Small intestine (tissue), 7 donors: ENCODE measurements around the gene ATRAID. TPM values are rescaled to one million over a fixed set of nuclear protein-coding genes. Genes with fewer than 3 reads are reported as not detected.
A peak's percentile ranks its signal among the peaks of the same experiment; 100 is the strongest.

Experiments
- DNase-seq, 2 donors: peaks; one replicate each; pipeline versions ENCODE4 v3.0.0 to v3.0.0-alpha.2; 2013
- FAIRE-seq: peaks from 2 replicates; lab custom pipeline; 2012; peaks lifted over from hg19 to GRCh38; lab: Jason Lieb, UNC
- H3K27ac ChIP-seq, 3 donors: one replicate each; pipeline ENCODE4 v1.5.1; 2013; ENCODE audit warnings: low read length in 2 of 3, mild to moderate bottlenecking in 2 of 3, control low read depth in 1 of 3, inconsistent platforms in 1 of 3, low read depth in 1 of 3, moderate library complexity in 1 of 3
- H3K27me3 ChIP-seq, 3 donors: one replicate each; pipeline ENCODE4 v1.6.1; 2013; ENCODE audit warnings: low read length in 3 of 3, inconsistent platforms in 1 of 3; ENCODE audit not compliant: control insufficient read depth in 3 of 3, insufficient read depth in 3 of 3
- H3K36me3 ChIP-seq, 3 donors: one replicate each; pipeline ENCODE4 v1.6.1; 2013; ENCODE audit warnings: low read length in 3 of 3, inconsistent platforms in 1 of 3, low read depth in 1 of 3, mild to moderate bottlenecking in 1 of 3, moderate library complexity in 1 of 3; ENCODE audit not compliant: control insufficient read depth in 3 of 3, insufficient read depth in 2 of 3
- H3K4me1 ChIP-seq, 3 donors: one replicate each; pipeline ENCODE4 v1.6.1; 2013; ENCODE audit warnings: low read length in 2 of 3, inconsistent platforms in 1 of 3, low read depth in 1 of 3, mild to moderate bottlenecking in 1 of 3, moderate library complexity in 1 of 3; ENCODE audit not compliant: control insufficient read depth in 3 of 3, insufficient read depth in 2 of 3
- H3K4me3 ChIP-seq, 3 donors: one replicate each; pipeline ENCODE4 v1.5.1; 2013; ENCODE audit warnings: low read length in 3 of 3, control low read depth in 1 of 3, inconsistent platforms in 1 of 3, low read depth in 1 of 3, mild to moderate bottlenecking in 1 of 3, moderate library complexity in 1 of 3
- H3K9me3 ChIP-seq, 2 donors: one replicate each; pipeline ENCODE4 v1.6.1; 2013; ENCODE audit warnings: low read depth in 1 of 2, low read length in 1 of 2; ENCODE audit not compliant: control insufficient read depth in 2 of 2, insufficient read depth in 1 of 2
- WGBS, 3 donors: extraction: QIAGEN DNeasy Blood & Tissue Kit; methylation state at CpG; one replicate each; pipeline ENCODE4 v1.1.7; 2013; 5-methylcytosine and 5-hydroxymethylcytosine counted together
- polyA plus RNA-seq, 4 donors: library from polyadenylated mRNA; stranded (reverse) in 3 of 4; unstranded in 1 of 4; fragments of 200-250 nt in 3 of 4; fragments of 120-200 nt in 1 of 4; gene quantifications; one replicate each; pipeline versions ENCODE4 v1.2.1 to v1.2.3, GENCODE V29; 2013
- donor health status: healthy with polysubstance abuse.
- donor health status: control.
- donor health status: control.
- donor health status: Bipolar disorder and iron deficiency.
- donor health status: healthy.

ATRAID gene
- polyA plus RNA-seq, 4 donors = 89.2 to 151 (median 109) TPM

- 8 to 21% (median 16%) methylated on average over 21 to 22 of the region's 22 CpGs for WGBS, 3 donors
- FAIRE-seq = no peak
- peaks cover 0 to 6% (median 0%) of the 10 kb centered on the region in 3 donors for H3K4me1 ChIP-seq
- no peaks in the 10 kb centered on the region for H3K36me3 ChIP-seq
- no peak overlapping the region for H3K4me3 ChIP-seq
- DNase-seq = peak; percentile 23 to 63
- H3K27me3 ChIP-seq = peaks cover 3 to 41% (median 5%) of the 10 kb centered on the region in 3 donors
- H3K9me3 ChIP-seq = no peaks in the 10 kb centered on the region
- no peak overlapping the region for H3K27ac ChIP-seq
Measured at GRCh38 chr2:27249891-27250651, 38.2 kb downstream of the ATRAID start.

DNA sequence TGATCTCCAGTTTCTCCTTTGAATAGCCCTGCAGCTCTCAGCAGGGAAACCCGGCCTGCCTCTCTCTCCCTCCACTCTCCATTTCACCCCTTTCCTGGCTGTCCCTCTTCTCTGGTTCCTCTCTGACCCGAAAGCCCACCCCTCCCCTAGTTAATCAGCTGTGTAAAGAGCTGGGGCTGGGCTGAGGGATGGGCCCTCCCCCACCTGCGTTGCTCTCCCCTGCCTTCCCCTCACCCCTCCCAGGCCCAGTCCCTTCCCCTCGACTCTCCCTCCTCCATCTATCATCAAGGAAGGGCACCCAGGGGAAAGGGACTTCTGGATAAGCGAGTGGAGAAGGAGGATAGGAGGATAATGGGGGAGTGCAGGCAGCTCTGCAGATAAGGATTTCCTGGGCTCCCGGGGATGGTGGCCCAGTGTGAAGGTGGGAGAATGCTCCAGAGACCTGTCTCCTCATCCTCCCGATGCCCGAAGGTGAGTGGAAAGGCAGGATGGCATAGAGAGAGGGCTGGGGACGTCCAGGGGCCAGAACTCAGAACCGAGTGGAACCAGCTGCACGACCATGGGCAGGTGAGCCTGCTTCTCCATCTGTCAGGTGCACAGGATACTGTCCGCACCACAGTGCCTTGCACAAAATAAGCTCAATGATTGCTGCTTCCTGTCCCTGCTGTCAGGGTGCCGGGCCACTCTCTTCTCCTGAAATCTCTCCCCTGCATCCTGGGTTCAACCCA lies 39.0 kb downstream of the ATRAID start:
- 53 to 57% (median 53%) methylated on average over 13 of the region's 13 CpGs for WGBS, 3 donors
- Histone ChIP-seq H3K4me3 (no peak overlapping the region), H3K27ac (no peak overlapping the region), H3K9me3 (no peaks in the 10 kb centered on the region), H3K27me3 (peaks cover 5 to 46% (median 5%) of the 10 kb centered on the region in 3 donors), H3K36me3 (no peaks in the 10 kb centered on the region), H3K4me1 (peaks cover 0 to 6% (median 0%) of the 10 kb centered on the region in 3 donors)
- no peak for FAIRE-seq
- no peak for DNase-seq

DNA sequence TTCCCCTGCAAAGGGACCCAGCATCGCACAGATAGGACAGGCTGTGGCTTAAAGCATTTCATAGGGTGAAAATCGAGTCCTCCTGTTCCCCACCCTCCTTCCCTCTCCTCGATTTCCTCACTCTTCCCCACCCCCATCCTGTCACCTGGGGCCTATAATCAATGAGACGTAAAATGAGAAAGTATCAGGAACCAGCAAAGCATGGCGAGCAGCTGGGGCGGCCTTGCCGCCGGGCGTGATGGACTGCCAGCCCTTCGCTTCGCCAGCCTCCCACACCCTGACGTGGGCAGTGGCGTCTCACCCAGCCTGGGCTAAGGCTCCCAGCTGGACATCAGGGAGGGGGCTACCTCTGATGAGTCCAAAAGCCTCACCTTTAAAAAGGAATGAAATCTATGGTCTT lies 39.9 kb downstream of the ATRAID start:
- Histone ChIP-seq H3K36me3 (no peaks in the 10 kb centered on the region), H3K9me3 (no peaks in the 10 kb centered on the region), H3K27me3 (peaks cover 5 to 56% (median 5%) of the 10 kb centered on the region in 3 donors), H3K4me1 (peaks cover 0 to 6% (median 0%) of the 10 kb centered on the region in 3 donors), H3K4me3 (no peak overlapping the region), H3K27ac (no peak overlapping the region)
- 79 to 81% (median 80%) methylated on average over 13 of the region's 13 CpGs for WGBS, 3 donors
- FAIRE-seq (no peak), DNase-seq (no peak)

- Histone ChIP-seq H3K27me3 (peaks cover 7 to 75% (median 9%) of the 10 kb centered on the region in 3 donors), H3K36me3 (no peaks in the 10 kb centered on the region)
- 19 to 39% (median 23%) methylated on average over 13 of the region's 13 CpGs for WGBS, 3 donors
Measured at GRCh38 chr2:27255187-27255586, 43.3 kb downstream of the ATRAID start.

GRCh38 chr2:27255660-27256059 lies 43.8 kb downstream of the ATRAID start:
- FAIRE-seq (no peak), DNase-seq (no peak)
- Histone ChIP-seq H3K4me1 (peaks cover 0 to under 1% (median 0%) of the 10 kb centered on the region in 3 donors), H3K27ac (no peak overlapping the region), H3K4me3 (no peak overlapping the region), H3K36me3 (no peaks in the 10 kb centered on the region), H3K27me3 (peaks cover 8 to 75% (median 9%) of the 10 kb centered on the region in 3 donors), H3K9me3 (no peaks in the 10 kb centered on the region)
- 22 to 40% (median 31%) methylated on average over 1 of the region's 1 CpG for WGBS, 3 donors

More at GRCh38 chr2:27255187-27255586, 43.3 kb downstream of the ATRAID start:
- peaks cover 0 to 5% (median 0%) of the 10 kb centered on the region in 3 donors for H3K4me1 ChIP-seq
- H3K27ac ChIP-seq = no peak overlapping the region
- no peaks in the 10 kb centered on the region for H3K9me3 ChIP-seq
- DNase-seq (no peak), FAIRE-seq (no peak)
- no peak overlapping the region for H3K4me3 ChIP-seq

DNA sequence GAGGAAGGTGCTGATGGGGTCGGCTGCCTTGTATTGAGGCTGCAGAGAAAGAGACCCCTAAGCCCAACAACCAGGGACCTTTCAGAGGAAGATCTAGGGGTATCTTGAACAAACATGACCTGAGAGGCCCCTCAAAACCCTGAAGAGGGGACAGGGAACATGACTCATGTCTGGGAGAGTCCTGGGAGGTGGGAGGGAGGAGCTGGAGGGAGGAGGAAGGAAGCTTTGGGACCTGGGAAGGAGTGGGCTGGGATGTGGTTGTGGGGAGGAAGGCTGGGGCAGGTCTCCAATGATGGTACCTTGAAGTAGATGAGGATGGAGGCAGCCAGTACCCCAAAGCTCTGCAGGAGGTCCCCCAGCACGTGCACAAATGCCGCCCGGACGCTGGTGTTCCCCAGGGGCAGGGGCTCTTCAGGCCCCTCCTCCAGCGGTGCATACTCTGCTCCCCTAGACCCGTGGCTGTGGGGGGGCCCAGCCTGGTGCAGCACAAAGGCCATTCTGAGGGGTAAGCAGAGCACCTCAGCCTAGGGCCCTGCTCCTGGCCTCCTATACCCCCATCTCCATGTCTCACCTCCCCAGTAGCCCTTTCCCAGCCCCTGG lies 45.1 kb downstream of the ATRAID start:
- no peak overlapping the region for H3K4me3 ChIP-seq
- H3K9me3 ChIP-seq = no peaks in the 10 kb centered on the region
- H3K36me3 ChIP-seq = no peaks in the 10 kb centered on the region
- H3K4me1 ChIP-seq = no peaks in the 10 kb centered on the region
- WGBS, 3 donors = 73 to 82% (median 73%) methylated on average over 7 of the region's 7 CpGs
- FAIRE-seq = no peak
- no peak overlapping the region for H3K27ac ChIP-seq
- DNase-seq = no peak
- peaks cover 9 to 78% (median 20%) of the 10 kb centered on the region in 3 donors for H3K27me3 ChIP-seq

- no peak for DNase-seq
- 71 to 85% (median 78%) methylated on average over 8 of the region's 8 CpGs for WGBS, 3 donors
- H3K4me1 ChIP-seq = peaks cover 0 to under 1% (median 0%) of the 10 kb centered on the region in 3 donors
Measured at GRCh38 chr2:27258051-27258450, 46.2 kb downstream of the ATRAID start.

GRCh38 chr2:27261241-27261925 lies 49.5 kb downstream of the ATRAID start:
- FAIRE-seq (no peak), DNase-seq (no peak)
- peaks cover 19 to 94% (median 32%) of the 10 kb centered on the region in 3 donors for H3K27me3 ChIP-seq
- no peak overlapping the region for H3K4me3 ChIP-seq
- H3K27ac ChIP-seq = no peak overlapping the region
- peaks cover 2 to 12% (median 5%) of the 10 kb centered on the region in 3 donors for H3K4me1 ChIP-seq
- H3K36me3 ChIP-seq = no peaks in the 10 kb centered on the region
- 44 to 49% (median 45%) methylated on average over 11 of the region's 11 CpGs for WGBS, 3 donors
- H3K9me3 ChIP-seq = no peaks in the 10 kb centered on the region

More at GRCh38 chr2:27258051-27258450, 46.2 kb downstream of the ATRAID start:
- no peaks in the 10 kb centered on the region for H3K9me3 ChIP-seq
- H3K27me3 ChIP-seq = peaks cover 9 to 86% (median 24%) of the 10 kb centered on the region in 3 donors
- H3K4me3 ChIP-seq = no peak overlapping the region
- H3K36me3 ChIP-seq = no peaks in the 10 kb centered on the region
- no peak for FAIRE-seq
- no peak overlapping the region for H3K27ac ChIP-seq
